ENCODE results near the gene MERTK.
"Not testable (repeated sequence)": the region's sequence is repeated elsewhere in the genome, so short reads cannot be mapped to it uniquely, and the experiment has no call there.

Gene MERTK

DNA sequence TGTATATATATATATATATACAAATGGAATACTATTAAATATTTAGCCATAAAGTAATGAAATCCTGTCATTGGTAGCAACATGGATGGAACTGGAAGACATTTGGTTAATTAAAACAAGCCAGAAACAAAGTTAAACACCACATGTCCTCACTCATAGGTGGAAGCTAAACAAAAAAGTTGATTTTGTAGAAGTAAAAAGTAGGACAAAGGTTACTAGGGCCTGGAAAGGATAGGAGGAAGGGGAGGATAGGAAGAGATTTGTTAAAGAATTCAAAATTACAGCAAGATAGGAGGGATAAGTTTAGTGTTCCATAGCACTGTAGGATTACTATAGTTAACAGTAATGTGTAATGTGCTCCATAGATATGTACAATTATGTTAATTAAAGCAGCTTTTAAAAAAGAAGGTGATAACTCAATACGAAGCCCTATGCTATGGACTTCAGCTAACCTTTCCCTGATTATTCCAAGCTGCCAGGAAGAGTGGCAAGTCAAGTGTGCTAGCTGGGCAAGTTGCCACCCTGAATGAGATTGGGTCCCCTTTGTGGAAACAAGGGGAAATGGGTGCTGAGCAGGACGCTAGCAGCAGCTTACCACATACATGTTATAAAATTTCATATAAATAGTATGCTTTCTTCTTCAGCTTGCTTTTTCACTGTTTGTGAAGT, 12.3 kb downstream of the MERTK start:
- in situ Hi-C loops (cut with HindIII; ENCODE audit: low sequenced_read_pairs), result no loop called here
- no peak overlapping the region for H3K4me3 ChIP-seq (ENCODE audit: low read depth, low read length)
- no peak for DNase-seq (ENCODE audit: low read depth, low spot score)
- no peak for TF ChIP-seq CTCF (IDR thresholded peaks at IDR 0.05; ENCODE audit: low read depth, low read length)

DNA sequence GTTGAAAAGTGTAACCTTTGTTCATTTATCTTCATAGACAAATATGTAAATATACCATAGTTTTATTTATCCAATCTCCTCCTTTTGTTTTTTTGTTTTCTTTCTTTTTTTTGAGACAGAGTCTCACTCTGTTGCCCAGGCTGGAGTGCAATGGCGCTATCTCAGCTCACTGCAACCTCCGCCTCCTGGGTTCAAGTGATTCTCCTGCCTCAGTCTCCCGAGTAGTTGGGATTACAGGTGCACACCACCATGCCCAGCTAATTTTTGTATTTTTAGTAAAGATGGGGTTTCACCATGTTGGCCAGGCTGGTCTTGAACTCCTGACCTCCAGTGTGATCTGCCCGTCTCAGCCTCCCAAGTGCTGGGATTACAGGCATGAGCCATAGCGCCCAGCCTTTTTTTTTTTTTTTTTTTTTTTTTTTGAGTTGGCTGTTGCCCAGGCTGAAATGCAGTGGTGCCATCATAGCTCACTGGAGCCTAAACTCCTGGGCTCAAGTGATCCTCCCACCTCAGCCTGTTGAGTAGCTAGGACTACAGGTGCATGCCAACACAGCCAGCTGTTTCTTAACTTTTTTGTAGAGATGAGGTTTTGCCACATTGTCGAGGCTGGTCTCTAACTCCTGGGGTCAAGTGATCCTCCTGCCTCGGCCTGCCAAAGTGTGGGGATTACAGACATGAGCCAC, 13.0 kb downstream of the MERTK start:
- in situ Hi-C loops (cut with HindIII; ENCODE audit: low sequenced_read_pairs); H3K4me3 ChIP-seq (ENCODE audit: low read depth, low read length); DNase-seq (ENCODE audit: low read depth, low spot score): not testable (repeated sequence)

GRCh38 chr2:111912547-111912946, 14.1 kb downstream of the MERTK start:
- in situ Hi-C loops (cut with HindIII; ENCODE audit: low sequenced_read_pairs), result no loop called here
- TF ChIP-seq CTCF (IDR thresholded peaks at IDR 0.05; ENCODE audit: low read depth, low read length), result no peak
- DNase-seq (ENCODE audit: low read depth, low spot score), result no peak
- no peak overlapping the region for H3K4me3 ChIP-seq (ENCODE audit: low read depth, low read length)

DNA sequence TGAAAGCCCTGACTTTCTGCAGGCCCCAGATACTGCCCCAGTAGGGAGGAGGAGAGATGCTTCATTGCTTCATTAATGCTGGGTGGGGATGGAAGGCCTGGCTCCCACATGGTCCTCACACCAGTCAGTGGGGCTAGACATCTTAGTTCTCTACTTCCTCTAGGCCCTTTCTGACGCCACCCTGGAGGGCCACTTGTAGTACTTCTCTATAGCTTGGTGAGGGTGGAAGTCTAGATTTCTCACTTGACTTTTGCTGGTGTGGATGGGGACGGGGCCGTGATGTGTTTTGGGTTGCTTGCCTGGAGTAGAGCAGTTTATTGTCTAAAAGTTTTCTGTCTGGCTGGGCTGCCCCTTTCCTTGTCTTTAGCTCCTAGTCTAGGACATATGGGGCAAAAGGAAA, 18.7 kb downstream of the MERTK start:
- in situ Hi-C loops (cut with HindIII; ENCODE audit: low sequenced_read_pairs), result no loop called here
- no peak for DNase-seq (ENCODE audit: low read depth, low spot score)
- no peak for TF ChIP-seq CTCF (IDR thresholded peaks at IDR 0.05; ENCODE audit: low read depth, low read length)
- no peak overlapping the region for H3K4me3 ChIP-seq (ENCODE audit: low read depth, low read length)

DNA sequence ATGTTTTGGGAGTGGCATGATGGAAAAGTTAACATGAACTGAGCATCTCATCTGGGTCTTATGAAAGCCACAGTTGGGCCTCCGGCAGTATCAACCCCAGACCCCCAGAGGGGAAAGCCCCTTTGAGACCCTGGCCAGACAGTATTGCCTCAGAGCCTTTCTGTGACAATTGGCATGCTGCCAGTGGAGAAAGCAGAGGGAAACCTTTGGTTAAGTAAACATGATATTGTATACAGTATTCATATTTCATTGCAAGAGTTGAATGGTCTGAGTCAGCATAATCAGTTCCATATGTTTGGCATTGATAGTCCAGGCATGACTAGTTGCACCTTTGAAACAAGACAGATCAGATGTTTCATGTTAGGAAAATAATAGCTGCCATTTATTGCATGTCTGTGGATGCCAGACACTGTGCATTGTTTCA, 20.0 kb downstream of the MERTK start:
- in situ Hi-C loops (cut with HindIII; ENCODE audit: low sequenced_read_pairs), result no loop called here
- DNase-seq (ENCODE audit: low read depth, low spot score), result peak; percentile 91
- TF ChIP-seq CTCF (IDR thresholded peaks at IDR 0.05; ENCODE audit: low read depth, low read length), result no peak
- no peak overlapping the region for H3K4me3 ChIP-seq (ENCODE audit: low read depth, low read length)

GRCh38 chr2:111919365-111919764, 21.0 kb downstream of the MERTK start:
- peak; percentile 23 for TF ChIP-seq CTCF (IDR thresholded peaks at IDR 0.05; ENCODE audit: low read depth, low read length)
- no peak overlapping the region for H3K4me3 ChIP-seq (ENCODE audit: low read depth, low read length)
- in situ Hi-C loops (cut with HindIII; ENCODE audit: low sequenced_read_pairs), result no loop called here
- DNase-seq (ENCODE audit: low read depth, low spot score), result no peak

Data from astrocyte of the spinal cord (primary cell).